ENCODE results near the gene P2RX3.

The P2RX3 gene

DNA sequence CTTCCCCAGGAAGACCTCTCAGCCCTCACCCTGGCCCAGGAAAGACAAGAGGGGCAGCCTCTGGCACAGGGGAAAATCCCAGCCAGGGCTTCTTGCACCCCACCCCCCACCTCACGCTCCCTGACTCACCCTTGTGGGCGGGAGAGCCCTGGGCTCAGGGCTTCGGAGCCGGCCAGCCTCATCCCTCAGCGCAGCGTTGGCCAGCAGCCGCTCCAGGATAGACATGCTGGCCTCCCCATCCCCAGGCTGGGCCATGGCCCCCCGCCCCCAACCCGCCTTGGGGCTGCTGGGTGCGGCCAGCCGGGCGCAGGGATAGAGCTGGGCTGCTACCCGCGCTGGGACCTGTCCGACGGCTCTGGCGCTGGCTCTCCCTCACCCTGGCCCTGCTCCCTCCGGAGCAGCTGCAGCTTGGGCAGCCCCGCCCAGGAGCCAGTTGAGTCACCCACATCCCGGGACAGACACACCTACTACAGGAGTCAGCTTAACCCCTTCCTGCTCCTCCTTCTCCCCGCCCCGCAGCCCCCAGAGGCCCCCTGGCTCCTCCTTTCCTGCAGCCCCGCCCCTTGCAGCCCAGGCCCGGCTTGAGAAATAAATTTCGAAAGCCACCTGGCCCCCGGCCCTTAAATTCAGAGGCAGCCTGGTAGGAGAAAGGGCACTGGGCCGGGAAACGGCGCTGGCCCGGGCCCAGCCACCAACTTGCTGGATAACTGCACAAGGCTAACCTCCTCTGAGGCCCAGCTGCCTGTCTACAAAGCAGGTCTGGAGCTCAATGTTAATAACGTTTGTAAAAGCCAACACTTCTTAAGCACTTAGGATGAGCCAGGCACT, 26.8 kb upstream of the P2RX3 start:
- no peaks in the 10 kb centered on the region for H3K9me3 ChIP-seq
- no peaks in the 10 kb centered on the region for H3K36me3 ChIP-seq
- H3K27ac ChIP-seq: no peak overlapping the region
- no peak overlapping the region for H3K4me3 ChIP-seq (ENCODE audit: low read depth in 1 of 2, low read length in 1 of 2)
- peaks cover 0 to 9% of the 10 kb centered on the region in 2 experiments for H3K4me1 ChIP-seq (ENCODE audit: control insufficient read depth in 1 of 2, insufficient read depth in 1 of 2, low read depth in 1 of 2, low read length in 1 of 2)
- H3K27me3 ChIP-seq: peaks cover 25% of the 10 kb centered on the region
- TF ChIP-seq, protein P1, sequence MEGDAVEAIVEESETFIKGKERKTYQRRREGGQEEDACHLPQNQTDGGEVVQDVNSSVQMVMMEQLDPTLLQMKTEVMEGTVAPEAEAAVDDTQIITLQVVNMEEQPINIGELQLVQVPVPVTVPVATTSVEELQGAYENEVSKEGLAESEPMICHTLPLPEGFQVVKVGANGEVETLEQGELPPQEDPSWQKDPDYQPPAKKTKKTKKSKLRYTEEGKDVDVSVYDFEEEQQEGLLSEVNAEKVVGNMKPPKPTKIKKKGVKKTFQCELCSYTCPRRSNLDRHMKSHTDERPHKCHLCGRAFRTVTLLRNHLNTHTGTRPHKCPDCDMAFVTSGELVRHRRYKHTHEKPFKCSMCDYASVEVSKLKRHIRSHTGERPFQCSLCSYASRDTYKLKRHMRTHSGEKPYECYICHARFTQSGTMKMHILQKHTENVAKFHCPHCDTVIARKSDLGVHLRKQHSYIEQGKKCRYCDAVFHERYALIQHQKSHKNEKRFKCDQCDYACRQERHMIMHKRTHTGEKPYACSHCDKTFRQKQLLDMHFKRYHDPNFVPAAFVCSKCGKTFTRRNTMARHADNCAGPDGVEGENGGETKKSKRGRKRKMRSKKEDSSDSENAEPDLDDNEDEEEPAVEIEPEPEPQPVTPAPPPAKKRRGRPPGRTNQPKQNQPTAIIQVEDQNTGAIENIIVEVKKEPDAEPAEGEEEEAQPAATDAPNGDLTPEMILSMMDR (IDR thresholded peaks at IDR 0.05): no peak

DNA sequence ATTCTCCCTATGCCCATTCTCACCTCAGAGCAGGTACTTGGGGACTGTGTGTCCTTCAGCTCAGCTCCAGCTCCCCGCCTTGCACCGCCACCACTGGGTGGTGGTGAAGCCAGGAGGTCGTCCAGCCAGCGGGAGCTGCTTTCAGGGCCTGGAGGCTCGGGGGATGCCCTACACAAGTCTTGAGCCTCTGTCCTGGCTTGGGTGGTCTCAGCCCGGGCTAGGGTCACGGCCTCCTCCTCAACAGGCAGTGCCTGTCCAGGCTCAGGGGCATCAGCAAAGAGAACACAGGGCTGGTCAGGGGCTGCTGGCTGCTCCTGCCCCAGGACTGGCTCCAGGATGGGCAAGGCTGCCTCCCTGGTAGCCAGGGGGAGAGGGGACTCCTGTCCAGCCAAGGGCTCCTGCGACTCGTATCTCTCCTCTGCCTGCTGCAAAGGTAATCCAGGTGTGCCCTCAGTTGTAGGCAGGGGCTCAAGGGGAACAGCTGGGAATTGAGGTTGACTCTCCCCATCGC, 25.6 kb upstream of the P2RX3 start:
- H3K4me1 ChIP-seq (ENCODE audit: control insufficient read depth in 1 of 2, insufficient read depth in 1 of 2, low read depth in 1 of 2, low read length in 1 of 2): peaks cover 0 to 9% of the 10 kb centered on the region in 2 experiments
- no peak overlapping the region for H3K4me3 ChIP-seq (ENCODE audit: low read depth in 1 of 2, low read length in 1 of 2)
- H3K27ac ChIP-seq: no peak overlapping the region
- H3K9me3 ChIP-seq: no peaks in the 10 kb centered on the region
- TF ChIP-seq, protein P1 (IDR thresholded peaks at IDR 0.05): no peak
- no peaks in the 10 kb centered on the region for H3K36me3 ChIP-seq
- peaks cover 25% of the 10 kb centered on the region for H3K27me3 ChIP-seq

DNA sequence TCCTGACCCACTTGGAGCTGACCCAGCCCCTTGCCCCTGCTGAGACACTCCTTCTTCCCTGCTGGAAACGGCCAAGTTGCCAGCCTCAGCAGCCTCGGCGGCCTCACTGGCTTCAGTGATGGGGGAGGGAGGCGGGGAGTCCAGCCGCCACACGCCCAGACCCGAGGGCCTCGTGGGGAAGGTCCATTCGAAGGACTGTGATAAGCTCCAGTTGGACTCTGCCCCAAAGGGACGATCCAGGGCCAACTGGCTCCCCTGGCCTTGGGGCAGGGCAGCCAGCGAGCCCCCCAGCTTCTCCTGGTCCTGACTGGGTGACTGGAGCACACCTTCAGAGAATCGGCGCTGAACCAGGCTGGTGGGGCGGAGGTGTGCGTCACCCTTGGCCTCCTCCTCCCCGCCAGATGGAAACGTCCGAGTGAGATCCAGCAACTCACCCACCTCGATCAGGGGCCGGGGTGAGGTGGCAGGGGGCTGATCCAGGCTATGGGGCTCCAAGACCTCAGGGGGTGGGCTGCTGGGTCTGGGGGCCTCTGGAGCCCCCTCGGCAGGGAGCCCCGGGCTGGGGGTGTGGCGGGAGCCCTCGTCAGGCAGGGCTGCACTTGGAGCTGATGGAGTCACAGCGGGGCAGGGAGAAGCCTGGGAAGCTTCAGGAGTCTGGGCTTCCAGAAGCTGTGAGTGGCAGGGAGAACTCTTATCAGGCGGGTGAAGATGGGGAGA, 24.9 kb upstream of the P2RX3 start:
- peaks cover 0 to 9% of the 10 kb centered on the region in 2 experiments for H3K4me1 ChIP-seq (ENCODE audit: control insufficient read depth in 1 of 2, insufficient read depth in 1 of 2, low read depth in 1 of 2, low read length in 1 of 2)
- no peak overlapping the region for H3K27ac ChIP-seq
- H3K27me3 ChIP-seq: peaks cover 25% of the 10 kb centered on the region

DNA sequence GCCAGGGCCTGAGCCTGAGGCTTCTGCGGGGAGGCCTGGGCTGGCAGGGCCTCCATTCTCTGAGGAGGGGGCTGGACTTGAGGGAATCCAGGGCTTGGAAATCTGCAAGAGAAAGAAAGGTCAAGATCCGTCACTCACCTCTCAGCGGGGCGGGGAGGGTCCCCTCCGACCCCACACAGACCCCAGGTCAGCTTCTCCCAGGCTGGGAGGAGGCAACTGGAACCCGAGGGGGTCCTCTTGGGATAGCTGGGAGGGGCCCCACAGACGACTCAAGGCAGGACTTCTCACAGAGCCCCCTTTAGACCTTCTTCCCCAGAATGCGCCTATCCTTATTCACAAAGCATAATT, 24.4 kb upstream of the P2RX3 start:
- no peak overlapping the region for H3K4me3 ChIP-seq (ENCODE audit: low read depth in 1 of 2, low read length in 1 of 2)
- H3K27me3 ChIP-seq: peaks cover 25% of the 10 kb centered on the region
- no peaks in the 10 kb centered on the region for H3K36me3 ChIP-seq
- no peaks in the 10 kb centered on the region for H3K9me3 ChIP-seq
- H3K4me1 ChIP-seq (ENCODE audit: control insufficient read depth in 1 of 2, insufficient read depth in 1 of 2, low read depth in 1 of 2, low read length in 1 of 2): peaks cover 0 to 9% of the 10 kb centered on the region in 2 experiments
- H3K27ac ChIP-seq: no peak overlapping the region
- TF ChIP-seq, protein P1 (IDR thresholded peaks at IDR 0.05): no peak

More for the DNA sequence above, 24.9 kb upstream of the P2RX3 start:
- TF ChIP-seq, protein P1 (IDR thresholded peaks at IDR 0.05): no peak
- Histone ChIP-seq H3K4me3 (ENCODE audit: low read depth in 1 of 2, low read length in 1 of 2) (no peak overlapping the region), H3K36me3 (no peaks in the 10 kb centered on the region), H3K9me3 (no peaks in the 10 kb centered on the region)

DNA sequence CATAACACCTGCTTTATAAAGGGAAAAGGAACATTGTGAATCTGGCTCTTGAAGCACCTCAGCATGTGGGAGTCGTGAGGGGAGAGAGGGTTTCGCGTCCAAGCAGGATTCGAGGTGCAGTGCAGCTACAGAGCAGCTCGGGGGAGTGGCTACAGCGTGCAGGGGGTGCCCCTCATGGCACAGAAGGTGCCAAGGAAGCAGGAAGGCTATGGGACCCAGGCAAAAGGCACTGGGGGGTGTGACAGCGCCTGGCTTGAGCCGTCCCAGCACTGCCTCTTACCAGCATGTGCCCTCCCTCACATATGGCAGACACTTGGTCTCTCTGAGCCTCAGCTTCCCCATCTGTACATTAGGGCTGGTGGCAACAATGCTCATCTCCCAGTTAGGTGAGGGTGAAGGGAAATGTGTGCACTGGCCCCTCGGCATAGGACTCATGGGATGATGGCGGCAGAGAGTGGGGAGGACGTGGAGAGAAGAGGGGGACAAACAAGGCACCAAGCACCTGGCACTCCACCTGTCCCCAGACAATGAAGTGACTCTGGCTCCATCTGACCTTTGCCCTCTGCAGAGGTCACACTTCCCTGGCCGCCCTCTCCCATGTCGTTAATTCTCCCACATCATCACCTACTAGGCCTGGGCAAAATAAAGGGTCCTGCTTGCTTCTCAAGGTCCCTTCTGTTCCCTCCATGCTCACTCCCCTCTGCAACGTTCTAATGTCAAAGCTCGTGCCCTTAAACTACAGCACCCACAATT, 23.8 kb upstream of the P2RX3 start:
- TF ChIP-seq, protein P1 (IDR thresholded peaks at IDR 0.05): no peak
- no peaks in the 10 kb centered on the region for H3K9me3 ChIP-seq
- H3K4me3 ChIP-seq (ENCODE audit: low read depth in 1 of 2, low read length in 1 of 2): no peak overlapping the region
- H3K27me3 ChIP-seq: peaks cover 25% of the 10 kb centered on the region
- H3K27ac ChIP-seq: no peak overlapping the region
- no peaks in the 10 kb centered on the region for H3K36me3 ChIP-seq
- peaks cover 0 to 9% of the 10 kb centered on the region in 2 experiments for H3K4me1 ChIP-seq (ENCODE audit: control insufficient read depth in 1 of 2, insufficient read depth in 1 of 2, low read depth in 1 of 2, low read length in 1 of 2)
